K562 (cell line): Measurements from ENCODE around the gene TBX1. TPM values are rescaled to one million over a fixed set of nuclear protein-coding genes. Genes with fewer than 3 reads are reported as not detected.

ENCODE experiments used
- FOXK2 ChIP-seq, 2 experiments: fragments of 450-650 bp; IDR thresholded peaks in 1 of 2; conservative IDR thresholded peaks in 1 of 2; 2 replicates each; pipeline ENCODE4 v1.6.1; 2016; ENCODE audit warnings: low read depth in 2 of 2, mild to moderate bottlenecking in 1 of 2
- GATAD2A ChIP-seq: fragments of 450-650 bp; IDR thresholded peaks from 2 replicates; pipeline ENCODE4 v1.6.1; 2017
- HDAC2 ChIP-seq: fragments of 450-650 bp; IDR thresholded peaks from 2 replicates; pipeline ENCODE4 v1.6.1; 2016; ENCODE audit warnings: mild to moderate bottlenecking
- KLF16 ChIP-seq: IDR thresholded peaks from 2 replicates; pipeline ENCODE4 v1.6.1; 2016; ENCODE audit warnings: antibody characterized with exemption
- MCM3 ChIP-seq: fragments of 450-650 bp; IDR thresholded peaks from 2 replicates; pipeline ENCODE4 v1.6.1; 2016
- MCM5 ChIP-seq: fragments of 450-650 bp; IDR thresholded peaks from 2 replicates; pipeline ENCODE4 v1.6.1; 2016; ENCODE audit warnings: low read depth
- NFRKB ChIP-seq: fragments of 450-650 bp; IDR thresholded peaks from 2 replicates; pipeline ENCODE4 v1.6.1; 2016; ENCODE audit warnings: low read depth
- NR2C1 ChIP-seq, 2 experiments: fragments of 450-650 bp; IDR thresholded peaks; 2 replicates each; pipeline ENCODE4 v1.6.1; 2017; ENCODE audit warnings: mild to moderate bottlenecking in 2 of 2, antibody characterized with exemption in 1 of 2, inconsistent platforms in 1 of 2, missing compliant biosample characterization in 1 of 2, missing genetic modification characterization in 1 of 2
- PHF20 ChIP-seq: fragments of 450-650 bp; IDR thresholded peaks from 2 replicates; pipeline ENCODE4 v1.6.1; 2018; ENCODE audit not compliant: partially characterized antibody
- POLR3G ChIP-seq: IDR thresholded peaks from 2 replicates; pipeline ENCODE4 v1.6.1; 2011; ENCODE audit not compliant: insufficient read length, insufficient replicate concordance; ENCODE audit errors: extremely low read depth
- SPI1 ChIP-seq: IDR thresholded peaks from 2 replicates; pipeline ENCODE4 v1.6.1; 2011; ENCODE audit warnings: low read depth, low read length, control low read depth, borderline replicate concordance
- ZNF124 ChIP-seq: sonication (generic); formaldehyde crosslinking; IDR thresholded peaks from 2 replicates; pipeline ENCODE4 v1.8.1; 2022; ENCODE audit warnings: missing genetic modification reagents
- ZNF239 ChIP-seq: fragments of 250-450 bp; sonication (Bioruptor Pico); IDR thresholded peaks from 2 replicates; pipeline ENCODE4 v1.4.0; 2020; ENCODE audit warnings: mild to moderate bottlenecking
- ZNF408 ChIP-seq: fragments of 250-450 bp; sonication (Bioruptor Pico); IDR thresholded peaks from 2 replicates; pipeline ENCODE4 v1.4.0; 2020; ENCODE audit warnings: low read depth, mild to moderate bottlenecking, moderate library complexity
- ZNF740 ChIP-seq, 3 experiments: fragments of 200-800 bp in 1 of 3; sonication (Bioruptor generic) in 1 of 3; sonication (generic) in 1 of 3; formaldehyde crosslinking in 1 of 3; IDR thresholded peaks; 2 replicates each; pipeline versions ENCODE4 v1.6.1 to v1.8.0; 2016 to 2022; ENCODE audit warnings: mild to moderate bottlenecking in 2 of 3, missing compliant biosample characterization in 2 of 3, missing genetic modification characterization in 2 of 3, missing genetic modification reagents in 1 of 3
- polyA plus RNA-seq, 8 experiments: library from polyadenylated mRNA; depleted of rRNA in 4 of 8; stranded (reverse) in 5 of 8; unstranded in 3 of 8; fragments of >200 nt; fragmentation: Nextera tagmentation in 2 of 8; fragmentation: Illumina TruSeq in 1 of 8; extraction: Ambion mirVana in 2 of 8; extraction: Trizol in 1 of 8; gene quantifications; 2 replicates each; pipeline versions ENCODE4 v1.2.1 to v1.2.3, GENCODE V29; 2011 to 2014; ENCODE audit warnings: inconsistent platforms in 1 of 8, missing spikeins in 1 of 8
- total RNA-seq, 7 experiments: library from RNA; depleted of rRNA in 6 of 7; stranded (reverse); fragments of >200 nt in 6 of 7; fragmentation: Illumina TruSeq in 2 of 7; extraction: Trizol in 2 of 7; gene quantifications; 2 replicates each; pipeline versions ENCODE4 v1.2.1 to v1.2.3, GENCODE V29; 2011 to 2021; ENCODE audit warnings: low replicate concordance in 1 of 7
- TF ChIP-seq, protein P1 (sequence below): sonication (generic); formaldehyde crosslinking; IDR thresholded peaks from 2 replicates; pipeline ENCODE4 v1.8.0; 2023; ENCODE audit warnings: missing genetic modification reagents, mild to moderate bottlenecking, borderline replicate concordance
- TF ChIP-seq, protein P2 (sequence below): fragments of 250-450 bp; sonication (Bioruptor Pico); IDR thresholded peaks from 2 replicates; pipeline ENCODE4 v1.4.0; 2020

The TBX1 gene
- total and polyA plus RNA-seq, 9 of the 15 experiments (the other 6 are each of a cell fraction or from before 2014, with no cell fraction given) = 0.07 to 35.0 (median 3.9) TPM

DNA sequence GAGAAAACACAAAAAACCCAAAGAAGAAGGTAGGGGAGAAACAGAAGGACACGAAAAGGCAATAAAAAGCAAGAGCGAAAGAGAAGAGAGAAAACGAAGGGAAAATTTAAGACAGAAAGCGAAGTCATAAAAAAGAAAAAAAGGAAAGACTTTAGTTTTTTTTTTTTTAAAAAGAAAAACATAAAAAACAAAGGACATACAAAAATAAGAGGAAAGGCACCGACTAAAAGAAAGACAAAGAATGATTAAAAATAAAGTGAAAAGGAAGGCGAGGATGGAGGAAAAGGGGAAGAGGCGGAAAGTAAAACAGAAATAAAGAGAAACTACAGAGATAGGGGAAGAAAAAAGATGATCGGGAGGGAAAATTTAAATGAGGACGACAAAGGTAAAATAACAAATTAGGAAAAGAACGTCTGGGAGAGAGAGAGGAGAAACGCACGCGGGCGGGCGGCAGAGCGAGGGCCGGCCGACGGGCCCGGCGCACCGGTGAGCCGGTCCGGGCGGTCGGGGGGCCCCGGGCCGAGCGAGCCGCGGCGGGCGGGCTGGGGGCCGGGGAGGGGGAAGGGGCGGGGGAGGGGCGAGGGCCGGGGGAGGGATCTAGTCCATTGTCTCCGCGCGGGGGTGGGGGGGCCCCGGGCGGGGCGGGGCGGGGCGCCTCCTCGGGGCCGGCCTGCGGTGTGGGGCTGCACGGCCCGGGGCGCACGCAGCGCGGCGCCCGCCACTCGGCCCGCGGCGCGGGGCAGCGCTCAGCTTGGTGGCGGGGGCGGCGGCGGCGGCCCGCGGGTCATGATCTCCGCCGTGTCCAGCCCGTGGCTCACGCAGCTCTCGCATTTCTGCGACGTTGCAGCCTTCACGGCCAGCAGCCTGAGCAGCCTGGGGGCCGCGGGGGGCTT is at the start of gene TBX1 (continued):
- no peak for TF ChIP-seq ZNF239 (CRISPR knock-in tag)
- peak; percentile 85 for TF ChIP-seq HDAC2
- TF ChIP-seq, protein P1, sequence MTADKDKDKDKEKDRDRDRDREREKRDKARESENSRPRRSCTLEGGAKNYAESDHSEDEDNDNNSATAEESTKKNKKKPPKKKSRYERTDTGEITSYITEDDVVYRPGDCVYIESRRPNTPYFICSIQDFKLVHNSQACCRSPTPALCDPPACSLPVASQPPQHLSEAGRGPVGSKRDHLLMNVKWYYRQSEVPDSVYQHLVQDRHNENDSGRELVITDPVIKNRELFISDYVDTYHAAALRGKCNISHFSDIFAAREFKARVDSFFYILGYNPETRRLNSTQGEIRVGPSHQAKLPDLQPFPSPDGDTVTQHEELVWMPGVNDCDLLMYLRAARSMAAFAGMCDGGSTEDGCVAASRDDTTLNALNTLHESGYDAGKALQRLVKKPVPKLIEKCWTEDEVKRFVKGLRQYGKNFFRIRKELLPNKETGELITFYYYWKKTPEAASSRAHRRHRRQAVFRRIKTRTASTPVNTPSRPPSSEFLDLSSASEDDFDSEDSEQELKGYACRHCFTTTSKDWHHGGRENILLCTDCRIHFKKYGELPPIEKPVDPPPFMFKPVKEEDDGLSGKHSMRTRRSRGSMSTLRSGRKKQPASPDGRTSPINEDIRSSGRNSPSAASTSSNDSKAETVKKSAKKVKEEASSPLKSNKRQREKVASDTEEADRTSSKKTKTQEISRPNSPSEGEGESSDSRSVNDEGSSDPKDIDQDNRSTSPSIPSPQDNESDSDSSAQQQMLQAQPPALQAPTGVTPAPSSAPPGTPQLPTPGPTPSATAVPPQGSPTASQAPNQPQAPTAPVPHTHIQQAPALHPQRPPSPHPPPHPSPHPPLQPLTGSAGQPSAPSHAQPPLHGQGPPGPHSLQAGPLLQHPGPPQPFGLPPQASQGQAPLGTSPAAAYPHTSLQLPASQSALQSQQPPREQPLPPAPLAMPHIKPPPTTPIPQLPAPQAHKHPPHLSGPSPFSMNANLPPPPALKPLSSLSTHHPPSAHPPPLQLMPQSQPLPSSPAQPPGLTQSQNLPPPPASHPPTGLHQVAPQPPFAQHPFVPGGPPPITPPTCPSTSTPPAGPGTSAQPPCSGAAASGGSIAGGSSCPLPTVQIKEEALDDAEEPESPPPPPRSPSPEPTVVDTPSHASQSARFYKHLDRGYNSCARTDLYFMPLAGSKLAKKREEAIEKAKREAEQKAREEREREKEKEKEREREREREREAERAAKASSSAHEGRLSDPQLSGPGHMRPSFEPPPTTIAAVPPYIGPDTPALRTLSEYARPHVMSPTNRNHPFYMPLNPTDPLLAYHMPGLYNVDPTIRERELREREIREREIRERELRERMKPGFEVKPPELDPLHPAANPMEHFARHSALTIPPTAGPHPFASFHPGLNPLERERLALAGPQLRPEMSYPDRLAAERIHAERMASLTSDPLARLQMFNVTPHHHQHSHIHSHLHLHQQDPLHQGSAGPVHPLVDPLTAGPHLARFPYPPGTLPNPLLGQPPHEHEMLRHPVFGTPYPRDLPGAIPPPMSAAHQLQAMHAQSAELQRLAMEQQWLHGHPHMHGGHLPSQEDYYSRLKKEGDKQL = no peak
- TF ChIP-seq MCM5 = peak; percentile 16; the same call in 1 of the 2 replicates
- TF ChIP-seq ZNF408 (CRISPR knock-in tag) = no peak
- 0 out of 2 replicates have a peak, but pooled peaks have one; percentile 5 for TF ChIP-seq MCM3
- peak; percentile 76 to 83; a peak in 3 of 4 replicates for TF ChIP-seq FOXK2 (conservative IDR thresholded peaks at IDR 0.05 in 1 of 2, IDR thresholded peaks at IDR 0.05 in 1 of 2; ENCODE audit: low read depth in 2 of 2)
- peak; percentile 96 for TF ChIP-seq GATAD2A
- TF ChIP-seq, protein P2, sequence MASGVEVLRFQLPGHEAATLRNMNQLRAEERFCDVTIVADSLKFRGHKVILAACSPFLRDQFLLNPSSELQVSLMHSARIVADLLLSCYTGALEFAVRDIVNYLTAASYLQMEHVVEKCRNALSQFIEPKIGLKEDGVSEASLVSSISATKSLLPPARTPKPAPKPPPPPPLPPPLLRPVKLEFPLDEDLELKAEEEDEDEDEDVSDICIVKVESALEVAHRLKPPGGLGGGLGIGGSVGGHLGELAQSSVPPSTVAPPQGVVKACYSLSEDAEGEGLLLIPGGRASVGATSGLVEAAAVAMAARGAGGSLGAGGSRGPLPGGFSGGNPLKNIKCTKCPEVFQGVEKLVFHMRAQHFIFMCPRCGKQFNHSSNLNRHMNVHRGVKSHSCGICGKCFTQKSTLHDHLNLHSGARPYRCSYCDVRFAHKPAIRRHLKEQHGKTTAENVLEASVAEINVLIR (CRISPR knock-in tag) = no peak
- TF ChIP-seq PHF20 = no peak
- no peak for TF ChIP-seq ZNF740 (CRISPR knock-in tag; IDR thresholded peaks at IDR 0.05)
- TF ChIP-seq ZNF740 (tag; IDR thresholded peaks at IDR 0.05) = peak in 1 of 2 experiments; percentile 70; a peak in 1 of 4 replicates
- peak; percentile 52; the same call in 1 of the 2 replicates for TF ChIP-seq SPI1
- peak; percentile 71; the same call in 1 of the 2 replicates for TF ChIP-seq NFRKB
- no peak for TF ChIP-seq POLR3G
- no peak for TF ChIP-seq KLF16
- no peak for TF ChIP-seq ZNF124
- TF ChIP-seq NR2C1 (IDR thresholded peaks at IDR 0.05) = no peak
- no peak for TF ChIP-seq NR2C1 (tag; IDR thresholded peaks at IDR 0.05)
